ENCODE results near the gene CDH5. TPM values are rescaled to one million over a fixed set of nuclear protein-coding genes. Genes with fewer than 3 reads are reported as not detected.

Gene CDH5
- total RNA-seq, 4 donors from 2014 or later, result 31.2 to 126 (median 70.6) TPM

DNA sequence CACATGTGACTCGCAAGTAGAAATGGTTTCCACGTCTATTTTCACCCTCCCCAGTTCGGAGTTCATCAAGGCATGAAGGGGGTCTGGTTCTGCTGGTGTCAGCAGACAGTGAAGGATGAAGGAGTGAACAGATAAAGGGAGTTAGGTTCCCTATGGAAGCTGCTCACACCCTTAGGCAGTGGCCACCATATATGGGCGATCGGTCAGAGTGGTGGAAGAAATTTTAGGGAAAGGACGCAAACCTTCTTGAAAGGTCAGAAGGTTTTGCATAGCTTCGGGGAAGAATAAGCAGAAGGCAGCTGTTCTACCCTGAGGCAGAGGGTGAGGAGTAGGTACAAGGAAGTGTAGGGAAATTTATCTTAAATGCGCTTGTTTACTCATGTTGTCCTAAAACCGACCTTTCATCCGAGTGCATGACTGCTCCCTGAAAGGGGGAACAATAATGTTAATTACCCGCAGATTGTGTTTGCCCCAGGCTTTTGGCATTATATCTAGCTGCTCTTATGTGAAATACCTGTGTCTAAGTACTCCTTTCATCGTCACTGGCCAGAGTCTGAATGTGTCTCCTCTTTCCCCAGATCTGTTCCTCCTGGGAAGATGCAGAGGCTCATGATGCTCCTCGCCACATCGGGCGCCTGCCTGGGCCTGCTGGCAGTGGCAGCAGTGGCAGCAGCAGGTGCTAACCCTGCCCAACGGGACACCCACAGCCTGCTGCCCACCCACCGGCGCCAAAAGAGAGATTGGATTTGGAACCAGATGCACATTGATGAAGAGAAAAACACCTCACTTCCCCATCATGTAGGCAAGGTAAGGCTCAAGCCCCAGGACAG lies 12.5 kb downstream of the CDH5 start:
- H3K4me1 ChIP-seq, result no peaks in the 10 kb centered on the region
- H3K4me3 ChIP-seq, result no peak overlapping the region
- H3K27ac ChIP-seq, result no peak overlapping the region
- H3K9me3 ChIP-seq, result no peaks in the 10 kb centered on the region
- intact Hi-C loops (cut with DNase I; ENCODE audit: low total_unique reads), result no loop called here
- no peaks in the 10 kb centered on the region for H3K27me3 ChIP-seq
- TF ChIP-seq POLR2A (IDR thresholded peaks at IDR 0.05), result no peak
- TF ChIP-seq, protein P1, sequence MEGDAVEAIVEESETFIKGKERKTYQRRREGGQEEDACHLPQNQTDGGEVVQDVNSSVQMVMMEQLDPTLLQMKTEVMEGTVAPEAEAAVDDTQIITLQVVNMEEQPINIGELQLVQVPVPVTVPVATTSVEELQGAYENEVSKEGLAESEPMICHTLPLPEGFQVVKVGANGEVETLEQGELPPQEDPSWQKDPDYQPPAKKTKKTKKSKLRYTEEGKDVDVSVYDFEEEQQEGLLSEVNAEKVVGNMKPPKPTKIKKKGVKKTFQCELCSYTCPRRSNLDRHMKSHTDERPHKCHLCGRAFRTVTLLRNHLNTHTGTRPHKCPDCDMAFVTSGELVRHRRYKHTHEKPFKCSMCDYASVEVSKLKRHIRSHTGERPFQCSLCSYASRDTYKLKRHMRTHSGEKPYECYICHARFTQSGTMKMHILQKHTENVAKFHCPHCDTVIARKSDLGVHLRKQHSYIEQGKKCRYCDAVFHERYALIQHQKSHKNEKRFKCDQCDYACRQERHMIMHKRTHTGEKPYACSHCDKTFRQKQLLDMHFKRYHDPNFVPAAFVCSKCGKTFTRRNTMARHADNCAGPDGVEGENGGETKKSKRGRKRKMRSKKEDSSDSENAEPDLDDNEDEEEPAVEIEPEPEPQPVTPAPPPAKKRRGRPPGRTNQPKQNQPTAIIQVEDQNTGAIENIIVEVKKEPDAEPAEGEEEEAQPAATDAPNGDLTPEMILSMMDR (IDR thresholded peaks at IDR 0.05), result no peak
- H3K36me3 ChIP-seq, result no peaks in the 10 kb centered on the region
- no peak for DNase-seq

DNA sequence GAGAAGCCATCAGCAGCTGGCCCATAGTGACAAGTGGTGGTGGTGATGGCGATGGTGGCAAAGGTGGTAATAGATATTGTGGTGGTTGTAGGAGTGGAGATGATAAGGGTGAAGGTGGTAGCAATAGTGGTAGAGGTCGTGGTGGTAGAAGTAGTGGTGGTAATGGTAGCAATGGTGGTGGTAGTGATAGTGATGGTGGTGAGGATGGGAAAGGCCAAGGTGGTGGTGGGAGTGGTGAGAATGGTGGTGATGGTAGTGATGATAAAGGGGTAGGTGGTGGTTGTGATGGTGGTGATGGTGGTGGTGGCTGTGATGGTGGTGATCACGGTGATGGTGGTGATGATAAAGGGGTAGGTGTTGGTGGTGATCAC lies 13.1 kb downstream of the CDH5 start:
- Histone ChIP-seq H3K27ac (no peak overlapping the region), H3K36me3 (no peaks in the 10 kb centered on the region), H3K27me3 (no peaks in the 10 kb centered on the region), H3K9me3 (no peaks in the 10 kb centered on the region), H3K4me1 (no peaks in the 10 kb centered on the region), H3K4me3 (no peak overlapping the region)
- no peak for TF ChIP-seq POLR2A (IDR thresholded peaks at IDR 0.05)
- intact Hi-C loops (cut with DNase I; ENCODE audit: low total_unique reads), result no loop called here
- DNase-seq, result no peak

DNA sequence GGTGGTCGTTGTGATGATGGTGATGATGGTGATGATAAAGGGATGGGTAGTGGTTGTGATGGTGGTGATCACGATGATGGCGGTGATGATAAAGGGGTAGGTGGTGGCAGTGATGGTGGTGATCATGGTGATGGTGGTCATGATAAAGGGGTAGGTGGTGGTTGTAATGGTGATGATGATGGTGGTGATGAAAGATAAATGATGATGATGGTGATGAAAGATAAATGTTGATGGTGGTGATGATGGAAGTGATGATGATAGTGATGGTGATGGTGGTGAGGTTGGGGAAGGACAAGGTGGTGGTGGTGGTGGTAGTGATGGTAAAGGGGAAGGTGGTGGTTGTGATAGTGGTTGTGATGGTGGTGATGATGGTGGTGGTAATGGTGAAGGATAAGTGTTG lies 13.9 kb downstream of the CDH5 start:
- TF ChIP-seq POLR2A (IDR thresholded peaks at IDR 0.05), result no peak
- TF ChIP-seq, protein P1 (IDR thresholded peaks at IDR 0.05), result no peak
- no peak for DNase-seq
- no peaks in the 10 kb centered on the region for H3K27me3 ChIP-seq
- H3K36me3 ChIP-seq, result no peaks in the 10 kb centered on the region
- intact Hi-C loops (cut with DNase I; ENCODE audit: low total_unique reads), result no loop called here
- no peak overlapping the region for H3K4me3 ChIP-seq
- no peaks in the 10 kb centered on the region for H3K9me3 ChIP-seq
- no peak overlapping the region for H3K27ac ChIP-seq
- no peaks in the 10 kb centered on the region for H3K4me1 ChIP-seq

DNA sequence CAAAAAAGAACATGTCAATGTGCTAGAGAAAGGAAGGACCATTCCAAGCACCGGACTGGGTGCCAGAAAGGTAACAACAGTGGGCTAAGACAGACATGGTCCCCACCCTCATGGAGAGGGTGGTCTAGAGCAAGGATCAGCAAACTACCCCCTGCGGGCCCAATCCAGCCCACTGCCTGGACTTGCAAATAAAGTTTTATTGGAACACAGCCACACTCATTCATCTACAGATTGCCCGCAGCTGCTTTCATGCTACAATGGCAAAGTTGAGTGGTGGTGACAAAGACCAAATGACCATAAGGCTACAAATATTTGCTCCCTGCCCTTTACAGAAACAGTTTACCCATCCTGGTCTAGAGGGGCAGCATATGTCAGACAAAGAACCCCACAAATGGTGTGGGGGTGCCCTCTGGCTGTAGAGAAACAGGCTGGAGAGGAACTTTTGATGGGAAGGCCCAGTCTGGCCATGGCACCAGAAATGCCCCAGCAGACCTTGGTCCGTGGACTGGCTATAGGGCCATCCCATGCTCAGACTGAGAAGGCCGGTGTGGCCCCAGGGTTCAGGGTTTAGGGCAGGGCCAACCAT lies 15.2 kb downstream of the CDH5 start:
- intact Hi-C loops (cut with DNase I; ENCODE audit: low total_unique reads), result no loop called here
- Histone ChIP-seq H3K4me1 (no peaks in the 10 kb centered on the region), H3K9me3 (no peaks in the 10 kb centered on the region), H3K27me3 (no peaks in the 10 kb centered on the region), H3K36me3 (no peaks in the 10 kb centered on the region), H3K4me3 (no peak overlapping the region), H3K27ac (peak overlapping the region; percentile 64 to 79)
- DNase-seq, result no peak
- TF ChIP-seq POLR2A (IDR thresholded peaks at IDR 0.05), result no peak
- TF ChIP-seq, protein P1 (IDR thresholded peaks at IDR 0.05), result peak in 1 of 4 experiments; percentile 7

DNA sequence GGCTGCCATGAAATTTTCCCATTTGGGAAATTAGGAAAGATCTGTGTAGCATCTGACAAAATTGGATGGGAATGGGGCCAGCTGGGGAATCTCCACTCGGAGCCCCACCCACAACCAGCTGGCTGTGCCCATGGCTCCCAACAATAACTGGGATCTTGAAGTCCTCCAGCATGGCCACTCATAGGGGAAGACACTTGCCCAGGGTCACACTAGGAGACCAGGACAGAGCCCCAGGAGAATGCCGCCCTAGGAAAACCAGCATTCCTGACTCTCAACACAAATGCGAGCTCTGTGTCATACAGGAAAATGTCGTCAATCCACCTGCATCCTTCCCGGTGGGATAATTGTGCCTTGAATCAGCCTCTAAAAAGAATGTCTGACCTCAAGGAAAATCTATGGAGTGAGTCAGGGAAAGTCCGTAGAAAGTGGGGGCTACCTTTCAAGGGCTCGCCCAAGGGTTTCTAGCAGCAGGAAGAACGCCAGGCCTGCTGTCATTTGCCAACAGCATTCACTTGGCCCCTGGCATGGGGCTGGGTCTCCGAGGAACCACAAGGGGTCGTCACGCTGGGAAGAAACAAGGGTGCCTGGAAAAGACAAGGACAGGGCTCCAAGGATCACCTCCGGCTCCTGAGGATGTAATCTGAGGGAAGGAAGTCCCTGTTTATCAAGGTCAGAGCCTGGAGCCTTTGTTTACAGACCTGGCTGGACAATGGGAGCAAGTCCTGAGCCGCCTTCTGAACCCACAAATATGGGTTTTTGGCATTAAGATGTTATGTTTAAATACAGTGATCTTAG lies 15.9 kb downstream of the CDH5 start:
- H3K27me3 ChIP-seq, result no peaks in the 10 kb centered on the region
- DNase-seq, result peak in 1 of 2 donors; percentile 48
- peak overlapping the region; percentile 64 to 79 for H3K27ac ChIP-seq
- H3K4me1 ChIP-seq, result no peaks in the 10 kb centered on the region
- intact Hi-C loops (cut with DNase I; ENCODE audit: low total_unique reads), result no loop called here
- no peak for TF ChIP-seq POLR2A (IDR thresholded peaks at IDR 0.05)
- TF ChIP-seq, protein P1 (IDR thresholded peaks at IDR 0.05), result no peak
- no peaks in the 10 kb centered on the region for H3K9me3 ChIP-seq
- no peak overlapping the region for H3K4me3 ChIP-seq
- no peaks in the 10 kb centered on the region for H3K36me3 ChIP-seq
